Skin epidermis (tissue), 12 donors: Measurements from ENCODE around the gene DPYD.

Source experiments
- H3K27ac ChIP-seq, 21 experiments: fragments of 200-600 bp; sonication (generic) in 11 of 21; one replicate each; pipeline ENCODE4 v1.5.0; 2020; ENCODE audit warnings: mild to moderate bottlenecking in 3 of 21, inconsistent platforms in 2 of 21, moderate library complexity in 2 of 21
- H3K4me3 ChIP-seq, 7 experiments: fragments of 200-600 bp; sonication (generic) in 2 of 7; one replicate each; pipeline ENCODE4 v1.5.0; 2020; ENCODE audit warnings: inconsistent platforms in 2 of 7, mild to moderate bottlenecking in 2 of 7, moderate library complexity in 1 of 7

Gene DPYD

DNA sequence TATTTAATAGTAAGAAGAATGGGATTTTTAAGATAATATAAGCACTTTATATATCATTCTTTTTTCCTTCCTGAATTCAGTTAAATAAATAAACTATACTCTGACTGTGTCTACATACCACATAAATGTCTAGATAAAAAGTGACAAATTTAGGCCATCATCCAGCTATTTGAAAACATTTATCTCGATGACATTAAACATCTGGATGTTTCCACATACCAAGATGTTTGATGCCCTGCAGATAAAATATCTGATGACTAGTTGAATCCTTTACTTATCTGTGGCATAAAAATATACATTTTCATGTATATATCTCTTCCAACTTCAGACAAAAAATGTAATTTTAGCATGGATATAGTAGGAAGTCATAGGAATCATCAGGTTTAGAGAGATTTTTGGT lies 348.3 kb downstream of the DPYD start:
- Histone ChIP-seq H3K4me3 (no peak overlapping the region), H3K27ac (no peak overlapping the region)

DNA sequence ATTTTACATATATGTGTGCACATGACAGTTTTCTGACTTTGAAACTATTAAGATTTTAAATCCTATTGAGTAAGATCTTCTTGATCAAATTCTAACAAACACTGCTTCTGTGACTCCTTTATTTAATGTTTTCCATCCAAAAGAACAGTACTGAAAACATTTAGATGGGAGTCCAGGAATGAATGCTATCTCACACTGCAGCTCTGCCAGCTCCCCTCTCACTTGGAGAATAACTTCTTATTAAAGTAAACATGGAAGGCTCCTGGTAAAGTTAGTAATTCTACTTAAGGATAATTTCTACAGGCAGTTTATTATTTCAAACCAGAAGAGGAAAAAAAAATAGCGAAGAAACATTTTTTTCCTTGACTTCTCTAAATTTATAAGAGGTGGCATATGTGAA lies 349.1 kb downstream of the DPYD start:
- Histone ChIP-seq H3K27ac (no peak overlapping the region), H3K4me3 (no peak overlapping the region)

DNA sequence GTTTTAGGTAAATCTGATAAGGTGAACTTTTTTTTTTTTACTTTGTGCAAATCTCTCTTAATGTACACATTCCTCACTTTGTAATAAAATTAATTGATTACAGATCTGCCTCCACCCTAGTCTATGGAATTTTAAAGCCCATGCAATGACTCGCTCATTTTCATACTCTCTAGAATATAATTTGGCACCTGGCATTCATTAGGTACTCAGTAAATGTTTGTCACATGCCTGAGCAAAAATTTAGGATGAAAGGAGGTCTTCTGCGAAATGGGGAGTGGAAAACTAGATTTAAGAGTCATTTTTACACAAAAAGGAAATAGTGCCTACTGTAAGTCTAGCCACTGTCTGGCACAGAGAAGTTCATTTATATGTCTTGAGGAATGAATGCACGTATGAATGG lies 350.1 kb downstream of the DPYD start:
- no peak overlapping the region for H3K4me3 ChIP-seq
- H3K27ac ChIP-seq, result no peak overlapping the region

DNA sequence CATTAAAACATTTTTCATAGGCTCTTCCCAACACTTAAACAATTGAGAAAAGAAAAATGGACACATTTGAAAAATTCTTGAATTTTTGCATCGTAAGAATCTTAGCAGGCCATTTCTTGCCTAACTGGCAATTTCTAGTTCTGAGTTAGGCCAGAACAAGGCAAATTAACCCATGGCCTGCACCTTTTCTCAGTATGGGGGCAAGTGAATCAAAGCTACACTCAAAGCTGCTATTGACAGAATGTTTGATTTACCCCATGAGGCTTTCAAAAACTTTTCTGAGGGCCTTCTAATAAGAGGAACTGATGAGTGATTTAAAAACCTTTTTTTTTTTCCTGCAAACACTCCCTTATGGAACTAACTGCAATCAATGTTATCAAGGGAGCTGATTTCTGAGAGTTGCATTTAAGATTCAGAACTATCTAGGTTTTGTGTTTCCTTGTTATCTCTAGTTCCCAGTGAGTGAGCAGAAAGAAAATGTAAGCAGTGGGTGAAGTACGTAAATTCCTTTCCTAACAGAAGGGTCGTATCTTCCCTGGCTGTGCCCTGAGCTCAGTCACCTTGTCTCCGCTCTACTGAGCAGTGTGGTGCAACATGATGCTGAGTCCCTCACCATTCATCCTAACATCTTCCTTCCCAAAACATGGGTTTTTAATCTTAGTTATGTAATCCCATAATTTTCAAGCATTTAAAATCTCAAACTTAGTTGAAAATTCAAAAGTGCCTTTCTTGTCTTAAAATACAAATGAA lies 353.7 kb downstream of the DPYD start:
- no peak overlapping the region for H3K27ac ChIP-seq

DNA sequence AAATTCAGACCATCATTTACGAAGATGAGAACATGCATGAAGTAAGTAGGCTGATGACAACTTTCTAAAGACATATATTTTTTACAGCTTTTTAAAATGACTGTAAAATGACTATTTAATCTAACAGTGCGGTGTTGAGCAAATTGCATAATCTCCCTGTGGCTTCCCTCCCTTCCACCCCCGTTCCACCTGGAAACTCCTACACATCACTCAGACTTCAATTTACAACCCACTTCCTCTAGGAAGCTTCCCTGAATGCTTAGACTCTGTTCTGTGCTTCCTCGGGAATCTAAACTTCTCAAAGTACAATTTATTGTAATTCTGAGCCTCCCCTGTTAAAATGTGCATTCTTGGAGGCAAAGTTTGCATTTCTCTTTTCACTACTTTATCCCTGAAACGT lies 354.9 kb downstream of the DPYD start:
- Histone ChIP-seq H3K27ac (no peak overlapping the region), H3K4me3 (no peak overlapping the region)

More for the DNA sequence above, 353.7 kb downstream of the DPYD start:
- H3K4me3 ChIP-seq, result no peak overlapping the region

DNA sequence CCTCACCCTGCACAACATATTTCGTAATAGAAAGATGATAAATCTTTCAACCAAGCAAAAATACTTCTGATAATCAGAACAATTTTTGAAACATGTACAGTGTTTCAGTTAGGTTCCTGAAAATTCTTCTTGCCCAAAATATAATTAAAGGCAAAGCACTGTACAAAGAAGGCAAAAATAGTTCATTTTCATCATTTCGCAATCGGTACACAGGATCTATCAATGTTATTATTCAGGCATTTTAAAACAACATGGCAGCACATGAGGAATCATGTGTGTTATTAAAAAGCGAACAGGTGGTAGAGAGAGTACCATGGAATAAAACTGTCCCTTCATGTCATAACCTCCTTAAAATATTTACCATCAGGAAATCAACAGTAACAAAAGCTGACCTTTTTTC lies 356.9 kb downstream of the DPYD start:
- Histone ChIP-seq H3K27ac (no peak overlapping the region), H3K4me3 (no peak overlapping the region)

DNA sequence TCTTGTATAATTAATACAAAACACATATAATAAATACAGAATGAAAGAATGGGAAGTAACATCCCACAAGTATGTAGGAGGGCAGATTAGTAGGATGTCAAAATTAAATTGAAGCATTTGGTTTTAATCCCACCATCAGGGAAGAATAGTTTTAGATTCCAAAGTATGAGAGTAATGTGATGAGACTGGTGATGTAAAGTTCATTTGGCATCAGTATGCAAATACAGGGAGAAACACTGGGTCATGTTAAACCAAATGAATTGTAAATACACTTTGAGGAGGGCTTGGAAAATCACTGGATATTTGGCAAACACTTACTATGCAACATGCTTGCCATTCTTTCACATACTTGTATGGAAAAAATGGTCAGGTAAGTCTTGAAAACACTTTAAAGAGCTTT lies 358.8 kb downstream of the DPYD start:
- Histone ChIP-seq H3K27ac (no peak overlapping the region), H3K4me3 (no peak overlapping the region)

DNA sequence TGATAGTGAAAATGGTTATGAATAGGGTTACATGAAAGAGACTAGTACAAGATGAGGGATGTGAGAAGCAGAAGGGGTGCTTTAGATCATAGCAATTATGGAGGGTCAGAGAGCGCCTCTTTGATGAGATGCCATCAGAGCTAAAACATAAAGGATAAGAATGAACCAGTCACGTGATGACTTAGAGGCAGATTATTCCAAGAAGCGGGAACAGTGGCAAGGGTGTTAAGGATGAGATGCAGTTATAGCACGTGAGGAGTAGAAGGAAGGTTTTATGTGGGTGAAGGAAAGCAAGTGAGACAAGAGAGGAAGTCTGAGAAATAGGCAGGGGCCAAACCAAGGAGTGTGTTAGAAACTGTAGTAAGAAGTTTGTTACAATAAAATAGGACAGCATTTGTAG lies 360.1 kb downstream of the DPYD start:
- Histone ChIP-seq H3K4me3 (no peak overlapping the region), H3K27ac (no peak overlapping the region)

DNA sequence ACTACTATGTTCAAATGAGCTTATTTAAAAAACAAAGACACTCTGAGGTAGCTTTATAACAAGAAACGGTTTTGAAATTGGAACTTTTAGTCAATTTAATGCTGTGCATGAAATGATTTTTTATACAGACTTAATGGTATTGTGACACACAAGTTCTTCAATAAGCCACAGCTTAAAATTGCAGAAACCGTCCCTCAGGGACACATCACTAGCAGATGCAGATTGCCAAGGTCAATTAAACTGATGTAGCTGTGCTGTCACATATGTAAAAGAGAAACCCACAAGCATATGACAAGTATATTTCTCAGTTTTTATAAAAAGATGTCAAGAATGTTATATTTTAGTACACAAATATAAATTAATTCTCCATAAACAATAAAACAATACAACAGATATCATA lies 366.9 kb downstream of the DPYD start:
- no peak overlapping the region for H3K4me3 ChIP-seq
- no peak overlapping the region for H3K27ac ChIP-seq

DNA sequence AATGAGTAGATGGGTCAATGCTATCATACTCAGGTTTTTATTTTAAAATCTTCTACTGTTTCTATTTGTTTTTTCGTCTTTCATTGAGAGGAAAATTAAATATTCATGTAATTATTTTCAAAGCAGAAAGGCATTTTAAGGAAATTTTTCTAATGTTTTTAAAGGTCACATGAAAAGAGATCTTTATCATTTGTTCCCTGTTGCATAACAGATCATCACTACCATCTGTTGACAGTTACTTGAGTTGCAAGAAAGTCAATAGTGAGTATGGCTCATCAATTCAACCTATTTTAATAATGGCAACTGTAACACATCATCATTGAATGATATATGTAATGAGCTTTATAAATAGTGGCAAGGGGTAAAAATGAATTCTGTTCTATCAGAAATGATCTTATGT lies 369.7 kb downstream of the DPYD start:
- Histone ChIP-seq H3K27ac (no peak overlapping the region), H3K4me3 (no peak overlapping the region)

DNA sequence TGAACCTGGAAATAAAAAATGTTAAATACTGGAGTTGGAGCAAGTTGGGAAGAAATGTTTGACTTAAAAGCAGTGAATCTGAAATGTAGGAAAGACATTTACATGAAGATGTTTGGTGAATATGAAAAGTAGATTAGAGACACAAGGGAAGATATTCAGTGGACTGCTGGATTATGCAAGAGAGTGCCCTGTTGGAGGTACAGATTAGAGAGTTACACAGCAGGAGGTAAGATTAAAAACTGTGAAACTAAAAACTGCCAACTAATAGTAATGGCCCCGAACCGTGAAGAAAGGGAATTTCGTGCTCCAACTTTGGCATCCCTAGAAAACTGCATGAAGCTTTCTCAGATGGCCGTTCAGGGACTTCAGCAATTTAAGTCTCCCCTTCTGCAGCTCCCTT lies 375.4 kb downstream of the DPYD start:
- H3K4me3 ChIP-seq, result no peak overlapping the region
- no peak overlapping the region for H3K27ac ChIP-seq

DNA sequence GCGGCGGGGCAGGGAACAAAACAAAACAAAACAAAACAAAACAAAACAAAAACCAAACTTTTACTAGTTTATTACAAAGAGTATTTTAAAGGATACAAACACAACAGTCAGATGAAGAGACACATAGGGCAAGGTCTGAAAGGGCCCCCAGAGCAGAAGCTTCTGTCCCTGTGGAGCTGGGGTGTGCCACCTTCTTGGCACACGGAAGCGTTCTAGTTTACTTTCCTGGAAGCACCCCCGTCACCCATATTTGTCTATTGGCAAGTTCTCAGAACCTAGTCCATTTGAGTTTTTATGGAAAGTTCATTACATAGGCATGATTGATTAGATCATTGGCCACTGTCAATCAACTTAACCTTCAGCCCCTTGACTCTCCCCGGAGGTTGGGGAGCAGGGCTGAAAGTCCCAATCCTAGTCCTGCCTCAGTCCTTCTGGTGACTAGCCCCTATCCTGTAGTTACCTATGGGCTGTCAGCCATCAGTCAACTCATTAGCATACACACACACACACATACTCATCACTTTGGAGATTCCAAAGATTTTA lies 380.4 kb downstream of the DPYD start:
- no peak overlapping the region for H3K27ac ChIP-seq
- no peak overlapping the region for H3K4me3 ChIP-seq

DNA sequence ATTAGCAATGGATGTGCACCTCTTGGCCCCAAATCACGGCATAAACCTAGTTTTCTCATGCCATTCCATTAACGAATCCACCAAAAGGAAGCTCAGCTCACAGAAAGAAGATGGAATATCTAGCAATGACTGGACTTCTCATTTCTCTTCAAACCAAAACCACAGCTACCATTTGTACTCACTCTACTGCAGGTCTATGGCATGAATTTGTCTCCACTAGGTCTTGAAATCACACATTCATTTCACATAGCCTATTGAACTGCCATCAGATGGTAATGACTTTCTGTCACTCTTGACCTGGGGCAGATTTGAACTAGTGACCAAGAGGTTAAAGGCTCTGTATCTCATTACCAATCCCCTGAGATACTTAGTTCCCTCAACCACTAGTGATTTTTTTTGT lies 382.7 kb downstream of the DPYD start:
- Histone ChIP-seq H3K27ac (no peak overlapping the region), H3K4me3 (no peak overlapping the region)

DNA sequence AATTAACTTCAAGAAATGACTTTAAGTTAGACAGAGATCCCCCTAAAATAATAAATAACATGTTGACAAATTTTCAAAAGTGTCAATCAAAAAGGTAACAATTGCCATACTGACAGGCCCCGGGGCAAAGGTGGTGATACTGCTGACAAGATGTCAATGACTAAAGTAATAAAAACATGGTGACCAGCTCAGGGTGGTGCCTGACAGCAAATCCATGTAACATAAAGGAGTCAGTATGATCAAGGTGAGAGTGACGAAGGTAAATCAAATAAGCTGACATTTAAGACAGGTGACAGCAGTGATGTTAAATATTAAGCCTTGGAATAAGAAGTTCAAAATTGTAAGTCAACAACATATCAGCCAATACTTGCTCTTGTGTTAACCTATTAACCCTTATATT lies 387.5 kb downstream of the DPYD start:
- no peak overlapping the region for H3K4me3 ChIP-seq
- no peak overlapping the region for H3K27ac ChIP-seq

DNA sequence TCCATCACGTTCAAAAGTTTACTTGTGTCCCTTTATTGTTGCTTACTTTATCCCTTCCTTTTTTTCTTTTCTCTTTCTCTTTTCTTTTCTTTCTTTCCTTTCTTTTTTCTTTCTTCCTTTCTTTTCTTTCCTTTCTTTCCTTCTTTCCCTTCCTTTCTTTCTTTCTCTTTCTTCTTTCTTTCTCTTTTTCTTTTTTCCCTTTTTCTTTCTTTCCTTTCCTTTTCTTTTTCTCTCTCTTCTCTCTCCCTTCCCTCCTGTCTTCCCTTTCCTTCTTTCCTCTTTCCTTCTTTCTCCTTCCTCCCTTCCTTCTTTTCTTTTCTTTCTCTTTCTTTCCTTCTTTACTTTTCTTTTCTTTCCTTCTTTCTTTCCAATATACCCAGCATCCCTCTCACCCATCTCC lies 391.2 kb downstream of the DPYD start:
- Histone ChIP-seq H3K27ac (no peak overlapping the region), H3K4me3 (no peak overlapping the region)

DNA sequence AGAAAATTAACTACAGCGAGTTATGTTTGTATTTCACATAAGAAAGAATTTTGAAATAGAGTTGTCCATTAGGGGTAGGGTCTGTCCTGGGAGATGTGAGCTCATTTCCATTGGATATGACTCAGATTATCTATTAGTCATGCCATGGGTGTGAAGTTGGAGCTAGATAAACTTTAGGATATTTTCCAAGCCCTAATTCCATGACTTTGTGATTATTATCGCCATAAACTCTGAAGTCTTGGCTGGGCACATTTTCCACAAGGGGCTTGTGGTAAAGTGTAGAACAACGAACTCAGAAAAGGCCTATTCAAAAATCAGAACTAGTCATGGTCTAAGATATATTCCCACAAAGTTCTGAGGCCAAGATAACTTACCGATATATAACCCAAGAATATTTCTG lies 396.6 kb downstream of the DPYD start:
- Histone ChIP-seq H3K4me3 (no peak overlapping the region), H3K27ac (no peak overlapping the region)

DNA sequence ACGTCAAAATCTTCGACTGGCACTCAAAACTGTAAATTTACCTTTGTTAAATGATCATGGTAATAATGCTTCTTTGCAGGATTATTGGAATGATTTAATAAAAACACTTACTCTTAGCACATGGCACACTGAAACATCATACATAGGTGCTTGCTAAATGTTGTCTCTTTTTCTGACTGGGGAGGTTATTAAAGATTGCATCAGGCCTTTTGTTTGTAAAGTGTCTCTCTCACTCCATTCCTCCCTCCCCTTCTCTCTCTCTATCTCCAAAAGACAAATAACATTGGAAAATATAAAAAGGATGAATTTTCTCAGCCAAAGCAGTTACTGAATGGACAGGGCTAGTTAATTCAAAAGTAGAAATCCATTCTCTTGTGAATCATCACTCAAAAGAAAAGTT lies 404.2 kb downstream of the DPYD start:
- Histone ChIP-seq H3K27ac (no peak overlapping the region), H3K4me3 (no peak overlapping the region)

DNA sequence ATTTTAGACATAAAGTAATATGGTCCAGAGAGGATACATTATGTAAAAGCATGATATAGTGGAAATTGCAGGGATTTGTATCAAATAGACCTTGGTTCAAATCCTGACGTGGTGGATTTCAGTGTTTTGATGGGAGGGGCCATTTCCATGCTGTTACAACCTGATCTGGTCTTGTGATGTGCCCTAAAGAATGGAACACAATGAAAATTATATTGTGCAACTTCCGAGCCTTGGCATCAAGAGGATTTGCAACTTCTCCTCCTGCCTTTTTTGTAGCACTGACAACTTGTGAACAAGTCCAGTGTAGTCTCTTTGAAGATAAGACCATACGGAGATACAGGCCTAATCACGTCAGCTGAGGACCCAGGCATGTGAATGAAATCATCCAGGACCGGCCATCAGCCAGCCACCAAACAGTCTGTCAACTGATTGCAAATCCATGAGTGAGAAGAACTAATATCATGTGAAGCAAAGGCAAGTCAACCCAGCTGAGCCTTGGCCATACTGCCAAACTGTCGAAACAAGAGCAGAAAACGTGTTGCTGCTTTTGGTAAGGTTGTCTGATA lies 412.1 kb downstream of the DPYD start:
- H3K27ac ChIP-seq, result no peak overlapping the region

DNA sequence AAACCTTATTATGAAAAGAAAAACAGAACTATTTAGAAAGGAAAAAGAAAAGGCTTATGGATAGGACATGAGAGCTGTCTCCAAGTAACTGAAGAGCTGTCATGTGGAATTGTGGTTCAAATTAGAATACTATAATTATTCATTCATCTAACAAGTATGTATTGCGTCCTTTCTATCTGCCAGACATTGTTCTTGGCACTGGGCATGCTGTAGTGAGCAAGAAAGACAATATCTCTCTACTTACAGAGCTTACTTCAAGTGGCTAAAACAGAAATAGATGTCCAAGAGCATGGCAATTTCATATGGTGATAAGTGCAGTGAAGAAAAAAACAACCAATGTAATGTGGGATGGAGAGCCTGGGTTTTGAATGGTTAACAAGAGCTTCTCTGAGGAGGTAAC lies 413.0 kb downstream of the DPYD start:
- Histone ChIP-seq H3K4me3 (no peak overlapping the region), H3K27ac (no peak overlapping the region)

More for the DNA sequence above, 412.1 kb downstream of the DPYD start:
- no peak overlapping the region for H3K4me3 ChIP-seq

DNA sequence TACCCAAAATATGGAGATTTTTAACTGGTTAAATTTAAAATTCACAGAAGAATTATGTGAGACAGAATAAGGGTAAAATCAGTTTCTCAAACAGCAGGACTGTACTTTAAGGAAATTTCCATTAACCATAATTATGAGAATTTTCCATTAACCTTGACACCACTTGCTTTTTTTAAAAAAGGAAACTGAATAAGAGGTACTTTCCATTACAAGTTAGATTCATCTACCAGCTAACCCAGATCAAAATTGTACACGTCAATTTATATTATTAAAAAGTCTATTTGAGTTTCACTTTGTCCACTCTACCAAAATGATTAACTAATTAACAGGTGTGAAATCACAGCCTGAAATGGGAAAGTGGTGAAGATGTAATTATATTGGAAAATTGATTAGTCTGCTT lies 414.5 kb downstream of the DPYD start:
- H3K4me3 ChIP-seq, result no peak overlapping the region
- no peak overlapping the region for H3K27ac ChIP-seq

DNA sequence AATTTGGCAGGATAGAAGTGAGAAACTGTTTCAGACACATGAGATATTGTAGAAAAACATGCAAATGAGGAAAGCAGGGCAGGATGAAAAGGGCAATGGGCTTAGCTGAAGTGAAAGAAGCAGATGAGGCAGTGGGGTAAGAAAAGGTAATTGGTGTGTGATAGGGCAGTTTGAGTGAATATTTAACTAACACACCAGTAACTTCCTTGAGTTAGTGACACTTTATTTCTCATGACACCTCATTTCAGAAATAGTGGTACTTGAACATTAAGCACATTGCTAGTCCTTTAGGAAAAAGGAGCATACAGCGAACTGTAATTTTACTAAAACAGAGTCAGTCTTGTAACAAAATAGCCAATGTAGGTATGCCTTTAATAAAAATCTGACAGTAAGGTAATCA lies 415.0 kb downstream of the DPYD start:
- no peak overlapping the region for H3K4me3 ChIP-seq
- no peak overlapping the region for H3K27ac ChIP-seq

DNA sequence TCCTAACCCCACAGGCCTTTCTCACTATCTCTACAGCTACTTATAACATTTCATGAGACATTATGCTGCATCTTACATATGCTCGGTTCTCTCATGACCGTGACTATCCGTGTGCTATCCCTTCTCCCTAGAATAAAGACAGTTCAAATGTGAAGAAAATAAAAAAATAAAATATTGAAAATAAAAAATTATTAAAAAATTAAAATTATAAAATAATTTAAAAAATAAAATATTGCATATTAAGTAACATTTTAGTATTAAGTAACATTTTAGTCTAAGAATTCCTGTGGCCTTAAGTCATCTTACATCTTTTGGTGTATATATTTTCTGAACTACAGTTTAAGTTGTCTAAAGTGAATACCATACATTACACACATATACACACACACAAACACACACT lies 415.5 kb downstream of the DPYD start:
- Histone ChIP-seq H3K27ac (no peak overlapping the region), H3K4me3 (no peak overlapping the region)
